ENCODE measurements around the gene ZNF407.

DNA sequence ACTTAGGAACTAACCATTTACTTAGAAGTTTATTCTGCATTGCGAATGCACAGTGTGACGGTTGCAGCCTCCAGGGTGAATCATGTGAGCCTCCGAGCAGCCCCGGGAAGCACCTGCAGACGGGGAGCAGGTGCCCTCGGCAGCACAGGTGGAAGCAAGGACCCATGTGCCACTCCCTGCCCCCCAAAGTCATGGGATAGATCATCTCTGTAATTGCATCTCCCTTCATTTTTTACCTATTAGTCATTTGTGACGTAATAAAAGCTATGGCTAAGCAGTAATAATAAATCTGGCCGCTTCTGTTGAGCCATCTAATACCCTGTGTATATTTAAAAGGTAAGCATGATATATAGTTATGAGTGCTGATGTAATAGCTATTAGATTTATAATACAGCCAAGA is 514.1 kb downstream of the ZNF407 start:
- TF ChIP-seq BACH2 (CRISPR knock-in tag; IDR thresholded peaks at IDR 0.05; ENCODE audit: borderline replicate concordance) (no peak), ZFP30 (CRISPR knock-in tag; IDR thresholded peaks at IDR 0.05) (no peak), ZC3H10 (CRISPR knock-in tag; IDR thresholded peaks at IDR 0.05) (no peak), OSR1 (CRISPR knock-in tag; IDR thresholded peaks at IDR 0.05) (no peak), SNAI2 (CRISPR knock-in tag; IDR thresholded peaks at IDR 0.05) (no peak), ZNF8 (CRISPR knock-in tag; IDR thresholded peaks at IDR 0.05) (no peak)
- TF ChIP-seq, protein P1, sequence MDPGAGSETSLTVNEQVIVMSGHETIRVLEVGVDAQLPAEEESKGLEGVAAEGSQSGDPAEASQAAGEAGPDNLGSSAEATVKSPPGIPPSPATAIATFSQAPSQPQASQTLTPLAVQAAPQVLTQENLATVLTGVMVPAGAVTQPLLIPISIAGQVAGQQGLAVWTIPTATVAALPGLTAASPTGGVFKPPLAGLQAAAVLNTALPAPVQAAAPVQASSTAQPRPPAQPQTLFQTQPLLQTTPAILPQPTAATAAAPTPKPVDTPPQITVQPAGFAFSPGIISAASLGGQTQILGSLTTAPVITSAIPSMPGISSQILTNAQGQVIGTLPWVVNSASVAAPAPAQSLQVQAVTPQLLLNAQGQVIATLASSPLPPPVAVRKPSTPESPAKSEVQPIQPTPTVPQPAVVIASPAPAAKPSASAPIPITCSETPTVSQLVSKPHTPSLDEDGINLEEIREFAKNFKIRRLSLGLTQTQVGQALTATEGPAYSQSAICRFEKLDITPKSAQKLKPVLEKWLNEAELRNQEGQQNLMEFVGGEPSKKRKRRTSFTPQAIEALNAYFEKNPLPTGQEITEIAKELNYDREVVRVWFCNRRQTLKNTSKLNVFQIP (CRISPR knock-in tag; IDR thresholded peaks at IDR 0.05; ENCODE audit: borderline replicate concordance, low read depth), result no peak
- TF ChIP-seq, protein P2, sequence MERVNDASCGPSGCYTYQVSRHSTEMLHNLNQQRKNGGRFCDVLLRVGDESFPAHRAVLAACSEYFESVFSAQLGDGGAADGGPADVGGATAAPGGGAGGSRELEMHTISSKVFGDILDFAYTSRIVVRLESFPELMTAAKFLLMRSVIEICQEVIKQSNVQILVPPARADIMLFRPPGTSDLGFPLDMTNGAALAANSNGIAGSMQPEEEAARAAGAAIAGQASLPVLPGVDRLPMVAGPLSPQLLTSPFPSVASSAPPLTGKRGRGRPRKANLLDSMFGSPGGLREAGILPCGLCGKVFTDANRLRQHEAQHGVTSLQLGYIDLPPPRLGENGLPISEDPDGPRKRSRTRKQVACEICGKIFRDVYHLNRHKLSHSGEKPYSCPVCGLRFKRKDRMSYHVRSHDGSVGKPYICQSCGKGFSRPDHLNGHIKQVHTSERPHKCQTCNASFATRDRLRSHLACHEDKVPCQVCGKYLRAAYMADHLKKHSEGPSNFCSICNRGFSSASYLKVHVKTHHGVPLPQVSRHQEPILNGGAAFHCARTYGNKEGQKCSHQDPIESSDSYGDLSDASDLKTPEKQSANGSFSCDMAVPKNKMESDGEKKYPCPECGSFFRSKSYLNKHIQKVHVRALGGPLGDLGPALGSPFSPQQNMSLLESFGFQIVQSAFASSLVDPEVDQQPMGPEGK (CRISPR knock-in tag; IDR thresholded peaks at IDR 0.05; ENCODE audit: borderline replicate concordance), result no peak
